Measurements from ENCODE around the gene EDC4. TPM values are rescaled to one million over a fixed set of nuclear protein-coding genes. Genes with fewer than 3 reads are reported as not detected.

Gene EDC4
- total and polyA plus RNA-seq, 2 of the 13 experiments (the other 11 are each of a cell fraction or from before 2014, with no cell fraction given): 51.4 to 59.1 TPM

- peak; percentile 44 for TF ChIP-seq MAFF (IDR thresholded peaks at IDR 0.05; ENCODE audit: low read depth, low read length)
- peak; percentile 92; the same call in 1 of the 2 replicates for TF ChIP-seq ZNF713 (CRISPR knock-in tag; IDR thresholded peaks at IDR 0.05)
- peak; percentile 36; the same call in 1 of the 2 replicates for TF ChIP-seq NFIC (IDR thresholded peaks at IDR 0.05; ENCODE audit: low read length)
- no peak for TF ChIP-seq ZNF512B (CRISPR knock-in tag; IDR thresholded peaks at IDR 0.05; ENCODE audit: borderline replicate concordance)
- no peak for TF ChIP-seq RFX1 (IDR thresholded peaks at IDR 0.05)
- no peak for TF ChIP-seq SMC3 (IDR thresholded peaks at IDR 0.05; ENCODE audit: low read length)
- TF ChIP-seq ZNF33A (CRISPR knock-in tag; IDR thresholded peaks at IDR 0.05; ENCODE audit: borderline replicate concordance): no peak
- peak; percentile 97; the same call in 1 of the 2 replicates for TF ChIP-seq FOXO4 (CRISPR knock-in tag; conservative IDR thresholded peaks at IDR 0.05)
- no peak for TF ChIP-seq NCOA5 (CRISPR knock-in tag; IDR thresholded peaks at IDR 0.05)
- TF ChIP-seq SRSF4 (IDR thresholded peaks at IDR 0.05; ENCODE audit: low read depth, low read length, poor library complexity, severe bottlenecking): peak; percentile 55
- peak; percentile 65 for TF ChIP-seq FOSL2 (CRISPR knock-in tag; IDR thresholded peaks at IDR 0.05)
- TF ChIP-seq ZNF326 (CRISPR knock-in tag; IDR thresholded peaks at IDR 0.05; ENCODE audit: borderline replicate concordance): no peak; the same call in 1 of the 2 replicates
- peak; percentile 93 for TF ChIP-seq TGIF2 (CRISPR knock-in tag; IDR thresholded peaks at IDR 0.05)
- peak; percentile 78 for TF ChIP-seq TEAD3 (CRISPR knock-in tag; optimal IDR thresholded peaks at IDR 0.05; ENCODE audit: borderline replicate concordance)
- peak; percentile 81; the same call in 1 of the 2 replicates for TF ChIP-seq NFATC3 (CRISPR knock-in tag; IDR thresholded peaks at IDR 0.05)
- TF ChIP-seq SP4 (CRISPR knock-in tag; IDR thresholded peaks at IDR 0.05): peak; percentile 93
- TF ChIP-seq HNRNPL (IDR thresholded peaks at IDR 0.05; ENCODE audit: low read depth, low read length): peak; percentile 58; the same call in 1 of the 2 replicates
- TF ChIP-seq ZSCAN5A (CRISPR knock-in tag; IDR thresholded peaks at IDR 0.05; ENCODE audit: borderline replicate concordance): peak; percentile 65; the same call in 1 of the 2 replicates
- TF ChIP-seq MED8 (CRISPR knock-in tag; IDR thresholded peaks at IDR 0.05; ENCODE audit: insufficient replicate concordance): peak; percentile 57
- TF ChIP-seq ZNF850 (CRISPR knock-in tag; conservative IDR thresholded peaks at IDR 0.05): peak; percentile 91; the same call in 1 of the 2 replicates
- TF ChIP-seq ZMYM4 (CRISPR knock-in tag; IDR thresholded peaks at IDR 0.05): peak; percentile 91
- no peak for TF ChIP-seq SCMH1 (CRISPR knock-in tag; IDR thresholded peaks at IDR 0.05; ENCODE audit: borderline replicate concordance)
- TF ChIP-seq ZBTB21 (CRISPR knock-in tag; IDR thresholded peaks at IDR 0.05): no peak
- TF ChIP-seq ATM (IDR thresholded peaks at IDR 0.05; ENCODE audit: borderline replicate concordance): no peak
- peak; percentile 40 for TF ChIP-seq HNF4A (CRISPR knock-in tag; IDR thresholded peaks at IDR 0.05)
- peak; percentile 98 for TF ChIP-seq TBP (CRISPR knock-in tag; IDR thresholded peaks at IDR 0.05)
- peak; percentile 89 for TF ChIP-seq HDAC1 (CRISPR knock-in tag; IDR thresholded peaks at IDR 0.05)
Measured at GRCh38 chr16:67872631-67873434, at the start of gene EDC4 (continued).
